AG04449 (cell line): ENCODE results near the gene RPLP2.

ENCODE experiments used
- CTCF ChIA-PET: fragments of 350-600 bp; formaldehyde crosslinking; extraction: SDS; loops from one replicate; lab custom pipeline; 2021; ENCODE audit warnings: antibody characterized with exemption; lab: Yijun Ruan, JAX
- POLR2A ChIA-PET: fragments of 400-600, 350-600 bp; formaldehyde crosslinking; extraction: SDS; loops from one replicate; lab custom pipeline; 2020; ENCODE audit warnings: antibody characterized with exemption, inconsistent platforms; lab: Yijun Ruan, JAX
- DNase-seq: peaks from one replicate; pipeline ENCODE4 v3.0.0-alpha.2; 2010; ENCODE audit warnings: low read depth, low spot score
- H3K4me3 ChIP-seq: 2 replicates; pipeline ENCODE4 v1.5.1; 2011; ENCODE audit warnings: low read depth, mild to moderate bottlenecking, control low read depth, low read length
- CTCF ChIP-seq: IDR thresholded peaks from one replicate; pipeline ENCODE4 v1.5.1; 2011; ENCODE audit warnings: mild to moderate bottlenecking, moderate library complexity, low read length, control low read depth, inconsistent platforms; ENCODE audit not compliant: insufficient read depth; ENCODE audit errors: missing control alignments

Gene RPLP2

GRCh38 chr11:855796-856195 is 46.0 kb downstream of the RPLP2 start:
- ChIA-PET CTCF (interaction anchor here (1.0 to 9.3 kb wide), 3 partner anchors 9 to 11 kb away, joined by 4 to 58 read pairs (median 6); no protein-coding TSS in a partner anchor), POLR2A (no interaction called here)
- no peak for TF ChIP-seq CTCF
- no peak overlapping the region for H3K4me3 ChIP-seq
- no peak for DNase-seq

- ChIA-PET CTCF (interaction anchor here (1.0 to 9.3 kb wide), 2 partner anchors 9 to 12 kb away, joined by 6 to 58 read pairs; no protein-coding TSS in a partner anchor), POLR2A (no interaction called here)
- DNase-seq: no peak
- no peak overlapping the region for H3K4me3 ChIP-seq
- no peak for TF ChIP-seq CTCF
Observed at GRCh38 chr11:856397-856796, 46.6 kb downstream of the RPLP2 start.

GRCh38 chr11:858053-858761 is 48.4 kb downstream of the RPLP2 start:
- CTCF ChIA-PET: interaction anchor here (1.6 to 9.3 kb wide), 2 partner anchors 8 to 11 kb away, joined by 3 to 58 read pairs; no protein-coding TSS in a partner anchor

GRCh38 chr11:858762-859339 is 49.1 kb downstream of the RPLP2 start:
- ChIA-PET POLR2A (no interaction called here), CTCF (interaction anchor here (1.6 to 9.3 kb wide), 3 partner anchors 7 to 66 kb away, joined by 3 to 58 read pairs (median 5); no protein-coding TSS in a partner anchor)
- DNase-seq: no peak
- TF ChIP-seq CTCF: no peak
- H3K4me3 ChIP-seq: no peak overlapping the region

More at GRCh38 chr11:858053-858761, 48.4 kb downstream of the RPLP2 start:
- POLR2A ChIA-PET: no interaction called here
- TF ChIP-seq CTCF: no peak
- H3K4me3 ChIP-seq: no peak overlapping the region
- no peak for DNase-seq

- H3K4me3 ChIP-seq: no peak overlapping the region
- CTCF ChIA-PET: interaction anchor here (1.1 to 9.3 kb wide), 3 partner anchors 12 to 192 kb away, joined by 4 to 58 read pairs (median 5); no protein-coding TSS in a partner anchor
- POLR2A ChIA-PET: no interaction called here
Observed at GRCh38 chr11:859394-860131, 49.8 kb downstream of the RPLP2 start.

More at GRCh38 chr11:859394-860131, 49.8 kb downstream of the RPLP2 start:
- no peak for TF ChIP-seq CTCF
- no peak for DNase-seq
